ENCODE results near the gene OTOP3.
"Not testable (repeated sequence)": the region's sequence is repeated elsewhere in the genome, so short reads cannot be mapped to it uniquely, and the experiment has no call there.

The OTOP3 gene

DNA sequence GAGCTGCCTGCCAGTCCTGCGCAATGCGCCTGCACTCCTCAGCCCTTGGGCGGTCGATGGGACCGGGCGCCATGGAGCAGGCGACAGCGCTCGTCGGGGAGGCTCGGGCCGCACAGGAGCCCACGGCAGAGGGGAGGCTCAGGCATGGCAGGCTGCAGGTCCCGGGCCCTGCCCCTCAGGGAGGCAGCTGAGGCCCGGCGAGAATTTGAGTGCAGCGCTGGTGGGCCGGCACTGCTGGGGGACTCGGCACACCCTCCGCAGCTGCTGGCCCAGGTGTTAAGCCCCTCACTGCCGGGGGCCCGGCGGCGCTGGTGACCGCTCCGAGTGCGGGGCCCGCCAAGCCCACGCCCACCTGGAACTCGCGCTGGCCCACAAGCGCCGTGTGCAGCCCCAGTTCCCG lies 28.7 kb upstream of the OTOP3 start:
- DNase-seq (ENCODE audit: low spot score in 2 of 2) (no peak), ATAC-seq (no peak)
- H3K4me3 Mint-ChIP-seq = no peak overlapping the region
- no peaks in the 10 kb centered on the region for H3K9me3 Mint-ChIP-seq
- no peak overlapping the region for H3K27ac Mint-ChIP-seq
- no peaks in the 10 kb centered on the region for H3K4me1 Mint-ChIP-seq
- no peaks in the 10 kb centered on the region for H3K36me3 Mint-ChIP-seq

DNA sequence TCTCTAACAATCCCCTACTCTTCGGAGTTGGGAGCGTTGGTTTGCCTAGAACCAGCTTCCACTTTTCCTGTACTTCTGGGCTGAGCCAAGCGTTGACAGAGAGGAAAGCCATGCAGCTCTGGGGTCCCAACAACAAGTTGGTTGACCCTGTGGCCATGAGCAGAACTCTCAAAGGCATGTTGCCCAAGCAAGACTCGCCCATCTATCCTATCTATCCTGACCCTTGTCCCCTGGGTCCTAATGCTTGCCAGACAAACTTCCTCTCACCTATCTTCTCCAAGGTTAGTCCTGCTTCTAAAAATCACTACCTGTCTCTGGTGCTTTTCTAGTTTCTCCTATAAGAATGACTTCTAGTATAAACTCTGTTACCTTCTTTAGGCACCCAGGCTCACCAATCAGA lies 26.6 kb upstream of the OTOP3 start:
- not testable (repeated sequence) for H3K9me3 Mint-ChIP-seq; ATAC-seq; H3K27ac Mint-ChIP-seq; DNase-seq (ENCODE audit: low spot score in 2 of 2); H3K4me3 Mint-ChIP-seq; H3K4me1 Mint-ChIP-seq; H3K36me3 Mint-ChIP-seq

DNA sequence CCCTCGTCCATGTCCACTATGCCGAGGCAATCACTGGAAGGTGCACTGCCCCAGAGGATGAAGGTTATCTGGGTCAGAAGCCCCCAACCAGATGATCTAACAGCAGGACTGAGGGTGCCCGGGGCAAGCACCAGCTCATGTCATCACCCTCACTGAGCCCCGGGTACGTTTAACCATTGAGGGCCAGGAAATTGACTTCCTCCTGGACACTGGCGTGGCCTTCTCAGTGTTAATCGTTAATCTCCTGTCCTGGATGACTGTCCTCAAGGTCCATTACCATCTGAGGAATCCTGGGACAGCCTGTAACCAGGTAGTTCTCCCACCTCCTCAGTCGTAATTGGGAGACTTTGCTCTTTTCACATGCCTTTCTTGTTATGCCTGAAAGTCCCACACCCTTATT lies 24.3 kb upstream of the OTOP3 start:
- DNase-seq (ENCODE audit: low spot score in 2 of 2); H3K36me3 Mint-ChIP-seq; H3K9me3 Mint-ChIP-seq; H3K27ac Mint-ChIP-seq; ATAC-seq; H3K4me3 Mint-ChIP-seq; H3K4me1 Mint-ChIP-seq: not testable (repeated sequence)

- Mint-ChIP-seq H3K4me3 (no peak overlapping the region), H3K9me3 (no peaks in the 10 kb centered on the region), H3K36me3 (no peaks in the 10 kb centered on the region), H3K4me1 (no peaks in the 10 kb centered on the region), H3K27ac (no peak overlapping the region)
- no peak for ATAC-seq
- no peak for DNase-seq (ENCODE audit: low spot score in 2 of 2)
These were observed 19.4 kb upstream of the OTOP3 start for GRCh38 chr17:74916136-74916850.

- H3K27ac Mint-ChIP-seq = no peak overlapping the region
- H3K9me3 Mint-ChIP-seq = no peaks in the 10 kb centered on the region
- ATAC-seq = no peak
- no peak overlapping the region for H3K4me3 Mint-ChIP-seq
- H3K36me3 Mint-ChIP-seq = no peaks in the 10 kb centered on the region
- DNase-seq (ENCODE audit: low spot score in 2 of 2) = no peak
- H3K4me1 Mint-ChIP-seq = no peaks in the 10 kb centered on the region
These were observed 18.9 kb upstream of the OTOP3 start for GRCh38 chr17:74916851-74917199.

- H3K4me3 Mint-ChIP-seq = no peak overlapping the region
- H3K36me3 Mint-ChIP-seq = no peaks in the 10 kb centered on the region
- ATAC-seq (no peak), DNase-seq (ENCODE audit: low spot score in 2 of 2) (no peak)
- no peaks in the 10 kb centered on the region for H3K9me3 Mint-ChIP-seq
- H3K4me1 Mint-ChIP-seq = peaks cover 2% of the 10 kb centered on the region
- no peak overlapping the region for H3K27ac Mint-ChIP-seq
These were observed 18.3 kb upstream of the OTOP3 start for GRCh38 chr17:74917430-74917829.

GRCh38 chr17:74918906-74919305 lies 16.8 kb upstream of the OTOP3 start:
- Mint-ChIP-seq H3K4me1 (peaks cover 6% of the 10 kb centered on the region), H3K36me3 (no peaks in the 10 kb centered on the region), H3K9me3 (no peaks in the 10 kb centered on the region), H3K27ac (no peak overlapping the region), H3K4me3 (no peak overlapping the region)
- DNase-seq (ENCODE audit: low spot score in 2 of 2) = no peak
- no peak for ATAC-seq

- H3K4me3 Mint-ChIP-seq = no peak overlapping the region
- DNase-seq (ENCODE audit: low spot score in 2 of 2) (no peak), ATAC-seq (no peak)
- no peaks in the 10 kb centered on the region for H3K36me3 Mint-ChIP-seq
- H3K4me1 Mint-ChIP-seq = peaks cover 13% of the 10 kb centered on the region
- no peaks in the 10 kb centered on the region for H3K9me3 Mint-ChIP-seq
- no peak overlapping the region for H3K27ac Mint-ChIP-seq
These were observed 16.0 kb upstream of the OTOP3 start for GRCh38 chr17:74919440-74920305.

GRCh38 chr17:74920306-74920620 lies 15.4 kb upstream of the OTOP3 start:
- Mint-ChIP-seq H3K4me1 (peaks cover 18% of the 10 kb centered on the region), H3K4me3 (no peak overlapping the region), H3K36me3 (no peaks in the 10 kb centered on the region), H3K9me3 (no peaks in the 10 kb centered on the region), H3K27ac (no peak overlapping the region)
- DNase-seq (ENCODE audit: low spot score in 2 of 2) (no peak), ATAC-seq (no peak)

DNA sequence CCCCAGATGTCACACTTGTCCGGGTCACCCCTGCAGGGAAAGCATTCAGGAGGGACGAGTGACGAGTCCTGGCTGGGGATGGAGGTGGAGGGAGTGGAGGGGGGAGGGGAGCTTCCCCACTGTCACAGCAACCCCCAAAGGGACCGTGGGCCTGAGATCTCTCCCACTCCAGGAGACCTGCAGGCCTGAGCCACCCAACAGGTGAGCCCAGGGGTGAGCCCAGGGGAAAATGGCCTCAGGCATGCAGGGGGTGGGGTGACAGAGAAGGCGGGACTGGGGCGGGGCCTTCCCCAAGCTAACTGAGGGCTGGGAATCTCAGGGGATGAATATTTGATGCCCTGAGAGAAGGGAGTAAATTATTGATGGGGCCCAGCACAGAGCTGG lies 15.1 kb upstream of the OTOP3 start:
- H3K27ac Mint-ChIP-seq = no peak overlapping the region
- no peak for DNase-seq (ENCODE audit: low spot score in 2 of 2)
- H3K4me1 Mint-ChIP-seq = peaks cover 21% of the 10 kb centered on the region
- no peak for ATAC-seq
- H3K36me3 Mint-ChIP-seq = no peaks in the 10 kb centered on the region
- no peak overlapping the region for H3K4me3 Mint-ChIP-seq
- H3K9me3 Mint-ChIP-seq = no peaks in the 10 kb centered on the region

- no peak for ATAC-seq
- Mint-ChIP-seq H3K9me3 (no peaks in the 10 kb centered on the region), H3K36me3 (no peaks in the 10 kb centered on the region), H3K4me1 (peaks cover 21% of the 10 kb centered on the region), H3K4me3 (no peak overlapping the region), H3K27ac (no peak overlapping the region)
- no peak for DNase-seq (ENCODE audit: low spot score in 2 of 2)
These were observed 14.5 kb upstream of the OTOP3 start for GRCh38 chr17:74921026-74921681.

- Mint-ChIP-seq H3K9me3 (no peaks in the 10 kb centered on the region), H3K36me3 (no peaks in the 10 kb centered on the region), H3K4me1 (peaks cover 21% of the 10 kb centered on the region), H3K27ac (no peak overlapping the region), H3K4me3 (no peak overlapping the region)
- no peak for ATAC-seq
- no peak for DNase-seq (ENCODE audit: low spot score in 2 of 2)
These were observed 13.9 kb upstream of the OTOP3 start for GRCh38 chr17:74921769-74922168.

GRCh38 chr17:74922172-74922571 lies 13.5 kb upstream of the OTOP3 start:
- Mint-ChIP-seq H3K4me3 (peak overlapping the region; percentile 46), H3K9me3 (no peaks in the 10 kb centered on the region), H3K36me3 (no peaks in the 10 kb centered on the region), H3K27ac (no peak overlapping the region), H3K4me1 (peaks cover 21% of the 10 kb centered on the region)
- no peak for ATAC-seq
- DNase-seq (ENCODE audit: low spot score in 2 of 2) = no peak

GRCh38 chr17:74922694-74923537 lies 12.8 kb upstream of the OTOP3 start, which contains the start of gene USH1G:
TSS of gene USH1G (minus strand) at chr17:74923255. CDS start at chr17:74923073, 182 bp downstream.
- ATAC-seq = peak; percentile 55
- no peaks in the 10 kb centered on the region for H3K9me3 Mint-ChIP-seq
- DNase-seq (ENCODE audit: low spot score in 2 of 2) = peak in 1 of 2 donors; percentile 14
- peak within 1 kb of the TSS; percentile 46 for H3K4me3 Mint-ChIP-seq
- no peaks in the 10 kb centered on the region for H3K36me3 Mint-ChIP-seq
- peaks cover 21% of the 10 kb centered on the region for H3K4me1 Mint-ChIP-seq
- H3K27ac Mint-ChIP-seq = no peak within 1 kb of the TSS
